ENCODE results near the gene RBM20.
"Not testable (repeated sequence)": the region's sequence is repeated elsewhere in the genome, so short reads cannot be mapped to it uniquely, and the experiment has no call there.

The RBM20 gene

GRCh38 chr10:110610308-110610774, 33.8 kb upstream of the RBM20 start:
- no peak overlapping the region for H3K4me3 ChIP-seq
- TF ChIP-seq CTCF (IDR thresholded peaks at IDR 0.05), result peak; percentile 85
- H3K27ac ChIP-seq, result no peak overlapping the region
- DNase-seq (ENCODE audit: low spot score), result no peak

- H3K4me3 ChIP-seq; DNase-seq (ENCODE audit: low spot score); H3K27ac ChIP-seq: not testable (repeated sequence)
Observed at GRCh38 chr10:110610781-110611180, 33.4 kb upstream of the RBM20 start.

GRCh38 chr10:110612087-110612486, 32.0 kb upstream of the RBM20 start:
- H3K4me3 ChIP-seq, result no peak overlapping the region
- DNase-seq (ENCODE audit: low spot score), result no peak
- H3K27ac ChIP-seq, result no peak overlapping the region
- no peak for TF ChIP-seq CTCF (IDR thresholded peaks at IDR 0.05)

- TF ChIP-seq CTCF (IDR thresholded peaks at IDR 0.05), result no peak
- no peak for DNase-seq (ENCODE audit: low spot score)
- H3K27ac ChIP-seq, result no peak overlapping the region
- H3K4me3 ChIP-seq, result no peak overlapping the region
Observed at GRCh38 chr10:110612629-110613028, 31.5 kb upstream of the RBM20 start.

GRCh38 chr10:110613341-110613995, 30.7 kb upstream of the RBM20 start:
- Histone ChIP-seq H3K27ac (no peak overlapping the region), H3K4me3 (no peak overlapping the region)
- DNase-seq (ENCODE audit: low spot score), result no peak
- no peak for TF ChIP-seq CTCF (IDR thresholded peaks at IDR 0.05)

GRCh38 chr10:110613996-110614495, 30.1 kb upstream of the RBM20 start:
- Histone ChIP-seq H3K27ac (no peak overlapping the region), H3K4me3 (no peak overlapping the region)
- DNase-seq (ENCODE audit: low spot score), result no peak
- TF ChIP-seq CTCF (IDR thresholded peaks at IDR 0.05), result no peak

GRCh38 chr10:110615057-110615747, 28.9 kb upstream of the RBM20 start:
- no peak for TF ChIP-seq CTCF (IDR thresholded peaks at IDR 0.05)
- Histone ChIP-seq H3K27ac (no peak overlapping the region), H3K4me3 (no peak overlapping the region)
- DNase-seq (ENCODE audit: low spot score), result no peak
